ENCODE data around the gene MTCH1. TPM values are rescaled to one million over a fixed set of nuclear protein-coding genes. Genes with fewer than 3 reads are reported as not detected.

The MTCH1 gene
- total RNA-seq, 1 experiment from 2014 or later: 204 TPM

DNA sequence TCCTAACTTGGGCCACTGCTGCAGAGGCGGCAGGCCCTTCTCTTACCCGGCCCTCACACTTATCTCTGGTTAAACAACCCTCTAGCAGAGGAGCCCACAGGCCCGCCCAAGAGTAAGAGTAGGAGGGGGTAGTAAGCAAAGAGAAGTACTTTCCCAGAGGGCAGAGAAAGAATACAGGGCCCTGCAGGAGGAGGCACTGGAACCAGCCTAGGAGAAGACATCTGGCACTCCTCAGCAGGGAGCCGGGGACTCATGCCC is 10.1 kb downstream of the MTCH1 start:
- Mint-ChIP-seq H3K27me3 (ENCODE audit: low read depth) (no peaks in the 10 kb centered on the region), H3K4me3 (no peak overlapping the region), H3K4me1 (peaks cover 10% of the 10 kb centered on the region), H3K9me3 (no peaks in the 10 kb centered on the region), H3K36me3 (peaks cover 71% of the 10 kb centered on the region), H3K27ac (no peak overlapping the region)
- ChIA-PET POLR2A (no interaction called here), CTCF (interaction anchor here (1.4 to 3.9 kb wide), 2 partner anchors 44 to 210 kb away, joined by 3 to 100 read pairs; no protein-coding TSS in a partner anchor)
- TF ChIP-seq RORB (CRISPR knock-in tag; IDR thresholded peaks at IDR 0.05): no peak
- no peak for TF ChIP-seq NR1H2 (CRISPR knock-in tag; IDR thresholded peaks at IDR 0.05)
- TF ChIP-seq, protein P1, sequence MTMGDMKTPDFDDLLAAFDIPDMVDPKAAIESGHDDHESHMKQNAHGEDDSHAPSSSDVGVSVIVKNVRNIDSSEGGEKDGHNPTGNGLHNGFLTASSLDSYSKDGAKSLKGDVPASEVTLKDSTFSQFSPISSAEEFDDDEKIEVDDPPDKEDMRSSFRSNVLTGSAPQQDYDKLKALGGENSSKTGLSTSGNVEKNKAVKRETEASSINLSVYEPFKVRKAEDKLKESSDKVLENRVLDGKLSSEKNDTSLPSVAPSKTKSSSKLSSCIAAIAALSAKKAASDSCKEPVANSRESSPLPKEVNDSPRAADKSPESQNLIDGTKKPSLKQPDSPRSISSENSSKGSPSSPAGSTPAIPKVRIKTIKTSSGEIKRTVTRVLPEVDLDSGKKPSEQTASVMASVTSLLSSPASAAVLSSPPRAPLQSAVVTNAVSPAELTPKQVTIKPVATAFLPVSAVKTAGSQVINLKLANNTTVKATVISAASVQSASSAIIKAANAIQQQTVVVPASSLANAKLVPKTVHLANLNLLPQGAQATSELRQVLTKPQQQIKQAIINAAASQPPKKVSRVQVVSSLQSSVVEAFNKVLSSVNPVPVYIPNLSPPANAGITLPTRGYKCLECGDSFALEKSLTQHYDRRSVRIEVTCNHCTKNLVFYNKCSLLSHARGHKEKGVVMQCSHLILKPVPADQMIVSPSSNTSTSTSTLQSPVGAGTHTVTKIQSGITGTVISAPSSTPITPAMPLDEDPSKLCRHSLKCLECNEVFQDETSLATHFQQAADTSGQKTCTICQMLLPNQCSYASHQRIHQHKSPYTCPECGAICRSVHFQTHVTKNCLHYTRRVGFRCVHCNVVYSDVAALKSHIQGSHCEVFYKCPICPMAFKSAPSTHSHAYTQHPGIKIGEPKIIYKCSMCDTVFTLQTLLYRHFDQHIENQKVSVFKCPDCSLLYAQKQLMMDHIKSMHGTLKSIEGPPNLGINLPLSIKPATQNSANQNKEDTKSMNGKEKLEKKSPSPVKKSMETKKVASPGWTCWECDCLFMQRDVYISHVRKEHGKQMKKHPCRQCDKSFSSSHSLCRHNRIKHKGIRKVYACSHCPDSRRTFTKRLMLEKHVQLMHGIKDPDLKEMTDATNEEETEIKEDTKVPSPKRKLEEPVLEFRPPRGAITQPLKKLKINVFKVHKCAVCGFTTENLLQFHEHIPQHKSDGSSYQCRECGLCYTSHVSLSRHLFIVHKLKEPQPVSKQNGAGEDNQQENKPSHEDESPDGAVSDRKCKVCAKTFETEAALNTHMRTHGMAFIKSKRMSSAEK (CRISPR knock-in tag; IDR thresholded peaks at IDR 0.05; ENCODE audit: borderline replicate concordance): no peak
- no peak for TF ChIP-seq FOXJ3 (CRISPR knock-in tag; IDR thresholded peaks at IDR 0.05; ENCODE audit: borderline replicate concordance)
- no peak for TF ChIP-seq ZNF138 (CRISPR knock-in tag; conservative IDR thresholded peaks at IDR 0.05)
- TF ChIP-seq ZNF317 (CRISPR knock-in tag; IDR thresholded peaks at IDR 0.05; ENCODE audit: borderline replicate concordance, low read depth): no peak
- no peak for TF ChIP-seq CDX4 (CRISPR knock-in tag; IDR thresholded peaks at IDR 0.05; ENCODE audit: borderline replicate concordance)
- no peak for TF ChIP-seq ZNF396 (CRISPR knock-in tag; IDR thresholded peaks at IDR 0.05; ENCODE audit: borderline replicate concordance)
- TF ChIP-seq PRRX2 (CRISPR knock-in tag; IDR thresholded peaks at IDR 0.05): no peak
- TF ChIP-seq TEAD4 (CRISPR knock-in tag; IDR thresholded peaks at IDR 0.05): no peak
- DNase-seq (ENCODE audit: low spot score) (no peak), ATAC-seq (no peak)

DNA sequence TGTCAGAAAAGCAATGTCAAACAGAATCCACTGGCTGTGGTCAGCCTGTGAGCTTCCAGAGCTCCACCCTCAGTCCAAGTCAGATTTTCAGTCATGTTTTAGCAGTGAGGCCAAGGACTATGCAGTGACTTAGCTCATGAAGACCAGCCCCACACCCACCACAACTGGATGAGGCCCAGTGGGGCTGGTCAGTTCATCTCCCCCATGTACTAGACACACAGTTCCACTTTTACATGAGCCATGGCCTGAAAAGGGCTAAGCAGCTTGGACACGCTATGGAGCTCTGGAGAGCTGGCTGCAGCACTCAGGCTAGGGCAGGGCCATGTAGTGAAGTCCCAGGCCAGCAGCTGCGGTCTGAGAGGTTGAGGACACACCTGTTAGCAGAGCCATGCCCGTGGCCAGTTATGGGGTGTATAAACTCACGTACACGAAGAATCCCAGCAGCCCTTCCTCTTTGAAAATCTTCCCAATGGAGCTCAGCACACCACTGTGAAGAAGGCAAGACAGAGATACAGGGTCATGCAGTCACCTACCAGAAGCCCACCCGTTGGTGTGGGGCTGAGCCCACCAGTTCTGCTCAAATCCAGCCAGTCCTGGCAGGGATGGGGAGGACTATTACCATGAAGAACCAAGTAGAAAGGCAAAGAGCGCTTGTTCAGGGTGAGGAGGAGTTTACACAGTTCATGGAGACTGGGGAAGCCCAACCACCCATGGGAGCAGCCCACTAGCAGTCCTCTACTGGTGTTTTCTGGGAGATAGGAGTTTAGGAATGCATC is 10.6 kb downstream of the MTCH1 start:
- Mint-ChIP-seq H3K36me3 (peaks cover 75% of the 10 kb centered on the region), H3K27ac (no peak overlapping the region), H3K9me3 (no peaks in the 10 kb centered on the region), H3K4me3 (no peak overlapping the region), H3K27me3 (ENCODE audit: low read depth) (no peaks in the 10 kb centered on the region), H3K4me1 (peaks cover 4% of the 10 kb centered on the region)
- ATAC-seq: no peak
- ChIA-PET POLR2A (no interaction called here), CTCF (interaction anchor here (1.4 to 3.9 kb wide), 2 partner anchors 44 to 210 kb away, joined by 3 to 100 read pairs; no protein-coding TSS in a partner anchor)
- DNase-seq (ENCODE audit: low spot score): no peak
- TF ChIP-seq GRHL2 (CRISPR knock-in tag; IDR thresholded peaks at IDR 0.05; ENCODE audit: insufficient replicate concordance, severe bottlenecking) (no peak), NFATC4 (CRISPR knock-in tag; IDR thresholded peaks at IDR 0.05) (no peak), ZSCAN18 (CRISPR knock-in tag; IDR thresholded peaks at IDR 0.05) (no peak)
- TF ChIP-seq, protein P2, sequence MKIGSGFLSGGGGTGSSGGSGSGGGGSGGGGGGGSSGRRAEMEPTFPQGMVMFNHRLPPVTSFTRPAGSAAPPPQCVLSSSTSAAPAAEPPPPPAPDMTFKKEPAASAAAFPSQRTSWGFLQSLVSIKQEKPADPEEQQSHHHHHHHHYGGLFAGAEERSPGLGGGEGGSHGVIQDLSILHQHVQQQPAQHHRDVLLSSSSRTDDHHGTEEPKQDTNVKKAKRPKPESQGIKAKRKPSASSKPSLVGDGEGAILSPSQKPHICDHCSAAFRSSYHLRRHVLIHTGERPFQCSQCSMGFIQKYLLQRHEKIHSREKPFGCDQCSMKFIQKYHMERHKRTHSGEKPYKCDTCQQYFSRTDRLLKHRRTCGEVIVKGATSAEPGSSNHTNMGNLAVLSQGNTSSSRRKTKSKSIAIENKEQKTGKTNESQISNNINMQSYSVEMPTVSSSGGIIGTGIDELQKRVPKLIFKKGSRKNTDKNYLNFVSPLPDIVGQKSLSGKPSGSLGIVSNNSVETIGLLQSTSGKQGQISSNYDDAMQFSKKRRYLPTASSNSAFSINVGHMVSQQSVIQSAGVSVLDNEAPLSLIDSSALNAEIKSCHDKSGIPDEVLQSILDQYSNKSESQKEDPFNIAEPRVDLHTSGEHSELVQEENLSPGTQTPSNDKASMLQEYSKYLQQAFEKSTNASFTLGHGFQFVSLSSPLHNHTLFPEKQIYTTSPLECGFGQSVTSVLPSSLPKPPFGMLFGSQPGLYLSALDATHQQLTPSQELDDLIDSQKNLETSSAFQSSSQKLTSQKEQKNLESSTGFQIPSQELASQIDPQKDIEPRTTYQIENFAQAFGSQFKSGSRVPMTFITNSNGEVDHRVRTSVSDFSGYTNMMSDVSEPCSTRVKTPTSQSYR (CRISPR knock-in tag; IDR thresholded peaks at IDR 0.05): no peak
- TF ChIP-seq, protein P3, sequence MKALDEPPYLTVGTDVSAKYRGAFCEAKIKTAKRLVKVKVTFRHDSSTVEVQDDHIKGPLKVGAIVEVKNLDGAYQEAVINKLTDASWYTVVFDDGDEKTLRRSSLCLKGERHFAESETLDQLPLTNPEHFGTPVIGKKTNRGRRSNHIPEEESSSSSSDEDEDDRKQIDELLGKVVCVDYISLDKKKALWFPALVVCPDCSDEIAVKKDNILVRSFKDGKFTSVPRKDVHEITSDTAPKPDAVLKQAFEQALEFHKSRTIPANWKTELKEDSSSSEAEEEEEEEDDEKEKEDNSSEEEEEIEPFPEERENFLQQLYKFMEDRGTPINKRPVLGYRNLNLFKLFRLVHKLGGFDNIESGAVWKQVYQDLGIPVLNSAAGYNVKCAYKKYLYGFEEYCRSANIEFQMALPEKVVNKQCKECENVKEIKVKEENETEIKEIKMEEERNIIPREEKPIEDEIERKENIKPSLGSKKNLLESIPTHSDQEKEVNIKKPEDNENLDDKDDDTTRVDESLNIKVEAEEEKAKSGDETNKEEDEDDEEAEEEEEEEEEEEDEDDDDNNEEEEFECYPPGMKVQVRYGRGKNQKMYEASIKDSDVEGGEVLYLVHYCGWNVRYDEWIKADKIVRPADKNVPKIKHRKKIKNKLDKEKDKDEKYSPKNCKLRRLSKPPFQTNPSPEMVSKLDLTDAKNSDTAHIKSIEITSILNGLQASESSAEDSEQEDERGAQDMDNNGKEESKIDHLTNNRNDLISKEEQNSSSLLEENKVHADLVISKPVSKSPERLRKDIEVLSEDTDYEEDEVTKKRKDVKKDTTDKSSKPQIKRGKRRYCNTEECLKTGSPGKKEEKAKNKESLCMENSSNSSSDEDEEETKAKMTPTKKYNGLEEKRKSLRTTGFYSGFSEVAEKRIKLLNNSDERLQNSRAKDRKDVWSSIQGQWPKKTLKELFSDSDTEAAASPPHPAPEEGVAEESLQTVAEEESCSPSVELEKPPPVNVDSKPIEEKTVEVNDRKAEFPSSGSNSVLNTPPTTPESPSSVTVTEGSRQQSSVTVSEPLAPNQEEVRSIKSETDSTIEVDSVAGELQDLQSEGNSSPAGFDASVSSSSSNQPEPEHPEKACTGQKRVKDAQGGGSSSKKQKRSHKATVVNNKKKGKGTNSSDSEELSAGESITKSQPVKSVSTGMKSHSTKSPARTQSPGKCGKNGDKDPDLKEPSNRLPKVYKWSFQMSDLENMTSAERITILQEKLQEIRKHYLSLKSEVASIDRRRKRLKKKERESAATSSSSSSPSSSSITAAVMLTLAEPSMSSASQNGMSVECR (CRISPR knock-in tag; IDR thresholded peaks at IDR 0.05; ENCODE audit: borderline replicate concordance): no peak
- TF ChIP-seq, protein P4, sequence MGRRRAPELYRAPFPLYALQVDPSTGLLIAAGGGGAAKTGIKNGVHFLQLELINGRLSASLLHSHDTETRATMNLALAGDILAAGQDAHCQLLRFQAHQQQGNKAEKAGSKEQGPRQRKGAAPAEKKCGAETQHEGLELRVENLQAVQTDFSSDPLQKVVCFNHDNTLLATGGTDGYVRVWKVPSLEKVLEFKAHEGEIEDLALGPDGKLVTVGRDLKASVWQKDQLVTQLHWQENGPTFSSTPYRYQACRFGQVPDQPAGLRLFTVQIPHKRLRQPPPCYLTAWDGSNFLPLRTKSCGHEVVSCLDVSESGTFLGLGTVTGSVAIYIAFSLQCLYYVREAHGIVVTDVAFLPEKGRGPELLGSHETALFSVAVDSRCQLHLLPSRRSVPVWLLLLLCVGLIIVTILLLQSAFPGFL (CRISPR knock-in tag; IDR thresholded peaks at IDR 0.05; ENCODE audit: borderline replicate concordance): no peak
